HG02571 (cell line): ENCODE measurements around the gene MACC1.
A peak's percentile ranks its signal among the peaks of the same experiment; 100 is the strongest.

Source experiments
- ATAC-seq: cut with Tn5 transposase; IDR thresholded peaks from one replicate; pipeline ENCODE4 v1.9.1; 2021; ENCODE audit warnings: mild to moderate bottlenecking, moderate library complexity; ENCODE audit not compliant: unreplicated experiment

Gene MACC1

GRCh38 chr7:20229646-20230500 is 12.7 kb upstream of the MACC1 start:
- ATAC-seq: no peak

DNA sequence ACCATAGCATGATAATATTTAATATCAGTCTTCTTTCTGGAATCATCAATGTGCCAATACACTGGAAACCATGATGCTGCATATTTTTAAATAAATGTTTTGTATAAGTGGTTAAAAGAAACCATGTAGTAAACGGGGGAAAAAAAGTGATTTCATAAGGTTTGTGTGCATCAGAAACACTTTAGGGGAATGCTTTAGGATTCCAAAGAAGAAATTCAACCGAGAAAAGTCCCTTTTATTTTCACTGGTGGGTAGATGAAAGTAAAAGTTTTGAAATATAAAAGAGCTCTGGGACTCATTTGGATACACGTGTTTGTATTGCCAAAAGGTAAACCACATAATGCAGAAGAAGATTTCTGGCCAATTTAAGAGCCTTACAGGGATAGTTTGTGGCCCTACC is 11.9 kb upstream of the MACC1 start:
- ATAC-seq: no peak

DNA sequence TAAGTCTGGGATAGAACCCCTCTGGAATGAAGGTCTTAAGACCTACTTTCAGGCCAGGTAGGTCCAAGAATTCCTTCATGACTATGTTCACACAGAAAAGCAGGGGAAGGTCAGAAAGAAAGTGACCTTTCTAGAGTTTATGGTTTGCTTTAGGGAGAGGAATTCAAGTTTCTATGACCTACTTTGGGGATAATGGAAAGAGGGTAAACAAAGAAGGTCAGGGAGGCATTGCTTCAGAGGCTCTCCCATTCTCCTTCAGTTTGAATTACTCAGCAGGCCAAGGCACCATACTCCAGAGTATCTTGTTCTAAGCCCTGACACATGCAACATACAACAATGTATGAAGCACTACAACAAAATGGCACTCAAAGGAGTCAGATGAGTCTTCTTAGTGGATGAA is 11.5 kb upstream of the MACC1 start:
- no peak for ATAC-seq

DNA sequence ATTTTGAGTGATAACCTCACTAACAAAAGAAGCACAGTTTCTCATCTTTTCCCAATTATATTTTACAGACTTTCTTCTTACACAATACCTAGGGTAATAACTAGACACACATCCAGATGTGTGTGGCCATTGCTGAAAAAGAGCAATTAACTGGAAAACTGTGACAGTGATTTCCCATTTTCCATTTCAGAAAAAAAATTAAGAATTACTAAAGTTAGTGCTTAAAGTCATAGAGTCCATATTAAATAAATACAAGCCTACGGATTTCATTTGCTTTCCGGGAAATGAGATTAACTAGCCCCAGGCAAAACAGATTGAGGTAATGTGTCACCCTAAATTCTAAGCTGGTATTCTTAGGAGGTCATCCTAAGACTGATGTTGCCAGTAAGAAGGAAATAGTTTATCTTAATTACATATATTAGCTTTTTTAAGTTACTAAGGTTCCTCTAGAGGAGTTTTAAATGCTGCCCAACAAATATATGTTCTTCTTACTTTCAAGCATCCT is 10.2 kb upstream of the MACC1 start:
- no peak for ATAC-seq

GRCh38 chr7:20226860-20227259 is 9.7 kb upstream of the MACC1 start:
- no peak for ATAC-seq

GRCh38 chr7:20225384-20225783 is 8.2 kb upstream of the MACC1 start:
- no peak for ATAC-seq

DNA sequence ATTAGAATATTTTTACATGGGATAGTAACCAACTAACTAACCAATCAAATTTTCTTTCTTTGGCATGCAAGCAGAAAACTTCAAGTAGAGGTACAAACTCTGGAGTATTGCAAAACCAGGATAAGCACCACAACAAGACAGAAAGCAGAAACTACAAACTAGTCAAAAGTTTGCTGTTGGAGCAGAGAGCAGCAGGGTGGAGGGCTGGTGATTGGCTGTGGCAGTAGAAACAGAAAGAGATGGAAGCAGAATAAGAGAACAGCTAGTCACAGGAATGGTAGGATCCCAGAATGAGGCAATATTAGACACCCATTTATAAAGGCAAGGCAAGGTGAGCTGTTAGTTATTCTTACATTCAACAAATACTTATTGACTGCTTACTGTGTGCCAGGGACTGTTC is 6.8 kb upstream of the MACC1 start:
- no peak for ATAC-seq

DNA sequence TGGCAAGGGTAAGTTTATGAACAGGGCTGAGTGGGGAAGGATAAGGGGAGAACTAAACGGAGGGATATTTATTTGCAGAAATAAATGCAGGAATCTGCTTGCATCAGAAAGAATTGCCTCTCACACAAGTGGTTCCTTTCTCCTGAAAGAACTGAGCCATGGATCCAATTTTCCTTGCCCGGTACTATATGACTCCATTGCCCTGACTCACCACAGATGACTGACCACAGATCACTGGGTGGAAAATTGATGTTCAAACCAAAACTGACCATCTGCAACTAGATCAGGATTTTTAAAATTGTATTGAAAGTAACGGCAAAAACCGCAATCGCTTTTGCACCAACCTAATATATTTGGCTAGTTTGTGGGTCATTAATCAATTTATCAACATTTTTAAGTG is 6.2 kb upstream of the MACC1 start:
- ATAC-seq: no peak

- no peak for ATAC-seq
Observed at GRCh38 chr7:20222219-20222828, 5.1 kb upstream of the MACC1 start.

DNA sequence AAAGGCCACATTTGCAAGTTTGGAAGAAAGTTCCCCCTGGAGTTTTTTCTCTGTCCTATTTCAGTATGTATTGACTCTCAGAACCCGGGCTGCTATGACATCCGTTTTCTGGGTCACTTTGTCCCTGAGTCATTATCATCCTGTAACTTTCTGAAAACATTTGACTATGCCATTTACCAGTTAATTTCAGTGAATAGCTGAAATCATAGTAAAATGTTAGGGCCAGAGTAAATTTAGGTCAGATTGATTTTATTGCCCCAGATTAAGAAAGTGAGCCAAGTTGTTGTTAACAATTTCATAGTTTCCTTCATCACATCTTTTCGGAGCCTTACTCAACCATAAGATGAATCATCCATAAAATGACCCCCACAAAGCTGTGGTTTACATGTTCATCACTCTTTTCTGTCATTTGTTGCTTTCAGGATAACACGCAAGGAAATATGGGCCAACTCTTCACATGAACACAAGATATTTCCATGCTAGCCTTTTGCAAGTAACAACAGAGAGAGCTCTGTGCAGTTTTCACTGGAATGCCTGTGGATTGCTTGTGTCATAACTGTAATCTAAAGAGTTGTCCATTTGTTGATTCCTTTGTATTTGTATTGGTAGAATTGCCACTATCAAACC is 3.9 kb upstream of the MACC1 start:
- ATAC-seq: no peak

DNA sequence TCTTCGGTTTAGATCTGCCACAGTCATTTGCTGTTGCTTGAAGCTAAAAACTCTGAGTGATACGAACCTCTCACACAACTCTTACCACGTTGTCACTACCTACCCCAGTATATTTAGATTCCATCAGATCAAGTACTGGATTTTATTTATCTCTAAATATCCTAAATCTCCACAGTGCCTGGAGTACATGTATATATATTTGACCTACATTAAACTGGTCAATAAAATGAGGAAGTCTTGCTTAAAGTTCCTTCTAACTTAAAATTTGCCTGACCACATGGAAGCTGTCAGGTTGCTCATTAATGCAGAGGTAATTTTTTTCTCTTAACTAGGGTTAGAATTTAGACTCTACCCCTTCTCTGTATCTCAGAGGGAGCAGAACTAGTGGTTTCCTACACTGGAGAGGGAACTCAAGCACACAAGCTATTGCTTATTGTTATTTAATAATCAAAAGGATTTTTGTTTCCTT is 3.1 kb upstream of the MACC1 start:
- peak; percentile 6 for ATAC-seq

DNA sequence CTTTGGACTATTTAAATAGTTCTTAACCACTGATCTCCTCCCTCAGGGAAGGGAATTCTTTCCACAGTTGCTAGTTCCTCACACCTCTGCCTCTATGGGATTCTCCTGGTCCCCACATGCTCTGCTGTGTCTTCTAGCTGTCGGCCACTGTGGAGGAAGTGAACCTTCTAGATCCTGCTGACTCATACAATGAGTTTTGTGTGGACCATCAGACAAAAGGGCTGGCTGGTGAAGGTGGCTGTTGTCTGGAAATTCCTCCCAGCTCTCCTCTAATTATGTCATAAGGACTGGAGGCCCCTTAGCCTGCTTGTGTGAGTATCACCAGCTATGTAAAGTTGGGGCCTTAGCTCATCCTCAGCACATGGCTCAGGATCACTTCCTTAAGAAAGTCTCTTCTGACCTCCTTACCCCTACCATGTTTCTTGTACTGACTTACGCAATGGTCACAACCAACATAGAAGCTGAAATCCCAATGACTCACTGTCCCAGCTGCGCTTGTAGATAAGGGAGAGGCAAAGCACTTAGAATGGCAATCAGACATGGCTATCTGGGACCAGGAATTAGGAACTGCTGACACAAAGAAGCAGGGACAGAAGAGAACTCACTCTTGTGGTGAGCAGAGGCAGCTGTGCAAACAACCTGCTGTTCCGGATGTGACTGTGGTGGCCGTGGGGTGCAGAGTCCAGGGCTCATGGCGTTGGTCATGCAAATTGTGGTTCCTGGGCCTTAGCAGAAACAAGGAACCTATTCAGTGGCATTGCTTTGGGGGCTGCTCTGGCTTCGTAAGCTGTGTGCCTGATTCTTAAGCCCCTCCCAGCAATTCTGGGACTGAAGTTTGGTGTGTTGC is 2.5 kb upstream of the MACC1 start:
- ATAC-seq: peak; percentile 82

- no peak for ATAC-seq
Observed at GRCh38 chr7:20219062-20219445, 1.9 kb upstream of the MACC1 start.

DNA sequence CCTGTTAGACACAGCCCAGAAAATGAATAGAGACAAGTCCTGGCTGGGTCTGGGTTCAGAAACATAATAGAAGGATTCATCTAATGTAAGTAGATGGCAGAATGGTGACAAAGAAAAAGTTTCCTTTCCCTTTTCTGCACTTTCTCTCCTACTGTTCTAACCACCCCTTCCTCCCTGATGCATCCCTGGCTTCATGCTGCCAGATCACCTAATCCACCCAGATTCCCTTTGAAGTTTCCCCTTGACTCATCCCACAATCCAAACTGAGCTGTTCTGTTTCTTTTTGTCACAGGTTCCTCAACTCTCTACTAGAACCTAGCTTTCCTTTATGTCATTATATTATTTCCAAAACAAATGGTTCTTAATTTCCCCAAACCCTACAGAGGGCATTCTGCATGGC is 1.1 kb upstream of the MACC1 start:
- ATAC-seq: no peak

DNA sequence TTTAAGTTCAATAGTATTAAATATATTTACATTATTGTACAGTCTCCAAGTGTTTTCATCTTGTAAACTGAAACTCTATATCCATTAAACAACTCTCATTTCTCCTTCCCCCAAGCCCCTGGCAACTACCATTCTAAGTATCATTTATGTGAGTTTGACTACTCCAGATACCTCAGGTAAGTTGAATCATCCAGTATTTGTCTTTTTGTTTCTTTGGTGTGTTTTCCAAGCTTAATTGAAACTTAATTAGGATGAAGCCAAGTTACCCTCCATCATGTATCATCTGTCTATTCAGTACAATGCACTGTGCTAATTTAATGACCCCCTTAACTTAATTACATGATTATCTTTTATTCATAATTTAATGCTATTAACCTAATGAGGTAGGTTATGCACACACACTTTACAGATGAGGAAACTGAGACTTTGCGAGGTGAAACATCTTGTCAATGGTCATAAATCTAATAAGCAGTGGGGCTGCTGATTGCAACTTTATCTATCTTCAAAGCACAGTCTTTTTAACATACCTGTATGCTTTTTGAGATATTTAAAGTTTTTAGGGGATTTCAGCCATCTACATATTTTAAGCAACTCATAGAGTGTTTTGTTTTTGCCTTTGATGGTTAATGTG is 663 bp downstream of the MACC1 start:
- ATAC-seq: no peak

- ATAC-seq: no peak
Observed at GRCh38 chr7:20214921-20215669, 2.1 kb downstream of the MACC1 start.

- ATAC-seq: no peak
Observed at GRCh38 chr7:20214132-20214531, 3.1 kb downstream of the MACC1 start.

- ATAC-seq: no peak
Observed at GRCh38 chr7:20213378-20213777, 3.8 kb downstream of the MACC1 start.

GRCh38 chr7:20211376-20211775 is 5.8 kb downstream of the MACC1 start:
- ATAC-seq: no peak
